ENCODE data around the gene ARHGEF28.

Gene ARHGEF28

GRCh38 chr5:73986729-73987128 lies 360.7 kb downstream of the ARHGEF28 start:
- no peak overlapping the region for H3K4me3 ChIP-seq (ENCODE audit: low read depth, low read length)
- no peaks in the 10 kb centered on the region for H3K9me3 ChIP-seq (ENCODE audit: severe bottlenecking)
- no peak overlapping the region for H3K27ac ChIP-seq
- no peak for TF ChIP-seq CTCF (IDR thresholded peaks at IDR 0.05; ENCODE audit: low read depth, low read length)
- no peaks in the 10 kb centered on the region for H3K36me3 ChIP-seq
- H3K27me3 ChIP-seq (ENCODE audit: insufficient read depth, low read depth, severe bottlenecking): no peaks in the 10 kb centered on the region
- DNase-seq: no peak

- no peaks in the 10 kb centered on the region for H3K36me3 ChIP-seq
- no peaks in the 10 kb centered on the region for H3K9me3 ChIP-seq (ENCODE audit: severe bottlenecking)
- H3K27me3 ChIP-seq (ENCODE audit: insufficient read depth, low read depth, severe bottlenecking): no peaks in the 10 kb centered on the region
- TF ChIP-seq CTCF (IDR thresholded peaks at IDR 0.05; ENCODE audit: low read depth, low read length): no peak
- no peak overlapping the region for H3K27ac ChIP-seq
- no peak for DNase-seq
- no peak overlapping the region for H3K4me3 ChIP-seq (ENCODE audit: low read depth, low read length)
Observed at GRCh38 chr5:73987915-73988314, 361.9 kb downstream of the ARHGEF28 start.

GRCh38 chr5:73989956-73990355 lies 364.0 kb downstream of the ARHGEF28 start:
- no peaks in the 10 kb centered on the region for H3K36me3 ChIP-seq
- no peak overlapping the region for H3K27ac ChIP-seq
- no peak for DNase-seq
- H3K4me3 ChIP-seq (ENCODE audit: low read depth, low read length): no peak overlapping the region
- TF ChIP-seq CTCF (IDR thresholded peaks at IDR 0.05; ENCODE audit: low read depth, low read length): no peak
- H3K27me3 ChIP-seq (ENCODE audit: insufficient read depth, low read depth, severe bottlenecking): no peaks in the 10 kb centered on the region
- H3K9me3 ChIP-seq (ENCODE audit: severe bottlenecking): peaks cover 11% of the 10 kb centered on the region
